ENCODE data around the gene FGB.
"Not testable (repeated sequence)": the region's sequence is repeated elsewhere in the genome, so short reads cannot be mapped to it uniquely, and the experiment has no call there.

DNA sequence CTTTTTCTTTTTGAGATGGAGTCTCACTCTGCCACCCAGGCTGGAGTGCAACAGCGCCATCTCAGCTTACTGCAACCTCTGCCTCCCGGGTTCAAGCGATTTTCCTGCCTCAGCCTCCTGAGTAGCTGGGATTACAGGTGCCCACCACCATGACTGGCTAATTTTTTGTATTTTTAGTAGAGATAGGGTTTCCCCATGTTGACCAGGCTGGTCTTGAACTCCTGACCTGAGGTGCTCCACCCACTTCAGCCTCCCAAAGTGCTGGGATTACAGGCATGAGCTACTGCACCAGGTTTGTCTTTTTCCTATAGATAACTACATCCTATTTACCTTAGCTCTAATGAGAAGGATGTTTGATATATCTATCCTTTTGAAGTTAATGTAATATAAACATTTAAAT is 31.5 kb downstream of the FGB start:
- TF ChIP-seq GMEB1 (CRISPR knock-in tag; IDR thresholded peaks at IDR 0.05; ENCODE audit: borderline replicate concordance); ESRRA (CRISPR knock-in tag; IDR thresholded peaks at IDR 0.05; ENCODE audit: low read depth); CEBPB (IDR thresholded peaks at IDR 0.05; ENCODE audit: borderline replicate concordance, low read depth, low read length); ZNF441 (CRISPR knock-in tag; IDR thresholded peaks at IDR 0.05; ENCODE audit: borderline replicate concordance); ZKSCAN1 (IDR thresholded peaks at IDR 0.05; ENCODE audit: low read length); SIN3A (IDR thresholded peaks at IDR 0.05; ENCODE audit: borderline replicate concordance, low read depth, low read length); HDAC2 (CRISPR knock-in tag; IDR thresholded peaks at IDR 0.05); ZNF747 (CRISPR knock-in tag; IDR thresholded peaks at IDR 0.05; ENCODE audit: borderline replicate concordance): not testable (repeated sequence)
